ENCODE data around the gene ZNF23. TPM values are rescaled to one million over a fixed set of nuclear protein-coding genes. Genes with fewer than 3 reads are reported as not detected.

Gene ZNF23
- total RNA-seq, 4 donors from 2014 or later, result 2.4 to 12.8 (median 7.5) TPM

DNA sequence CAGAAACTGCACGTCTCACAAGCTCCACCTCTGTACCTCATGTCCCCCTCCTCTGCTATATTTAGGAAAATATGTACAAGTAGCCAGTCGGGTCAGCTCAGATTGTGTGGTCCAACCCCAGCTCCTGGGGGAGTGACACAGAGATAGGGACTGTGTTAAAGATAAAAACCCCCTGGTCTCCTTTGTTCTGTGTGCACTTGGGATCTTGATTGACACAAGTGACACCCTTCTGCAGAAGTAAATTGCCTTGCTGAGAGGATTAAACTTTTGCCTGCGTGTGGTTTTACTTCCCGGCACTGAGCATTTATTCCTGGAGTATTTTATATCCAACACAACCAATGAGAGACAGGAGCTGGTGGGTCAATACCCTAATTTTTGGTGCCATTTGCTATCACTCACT, 57.7 kb downstream of the ZNF23 start:
- DNase-seq, result no peak

DNA sequence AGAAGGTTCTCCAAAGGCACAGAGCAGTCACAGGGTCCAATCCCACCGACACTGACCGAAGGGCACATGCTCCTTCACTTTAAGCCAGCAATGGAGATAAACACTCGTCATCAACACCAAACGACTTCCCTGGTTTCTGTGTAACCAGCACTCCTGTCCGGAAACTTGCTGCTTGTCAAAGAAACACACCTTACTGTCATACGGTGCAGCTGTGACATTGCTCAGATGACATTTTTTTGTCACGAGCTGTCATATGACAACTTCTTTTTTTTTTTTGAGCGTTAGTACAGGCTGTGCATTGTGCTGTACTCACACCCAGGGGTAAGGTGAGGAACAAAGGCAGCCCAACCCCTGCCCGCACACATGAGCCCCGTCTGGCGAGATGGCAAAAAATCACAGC, 59.4 kb downstream of the ZNF23 start:
- Histone ChIP-seq H3K4me1 (no peaks in the 10 kb centered on the region), H3K9me3 (no peaks in the 10 kb centered on the region), H3K36me3 (no peaks in the 10 kb centered on the region), H3K27me3 (no peaks in the 10 kb centered on the region), H3K27ac (no peak overlapping the region), H3K4me3 (no peak overlapping the region)
- DNase-seq, result no peak
- intact Hi-C loops (cut with DNase I; ENCODE audit: low total_unique reads), result no loop called here
- TF ChIP-seq, protein P1, sequence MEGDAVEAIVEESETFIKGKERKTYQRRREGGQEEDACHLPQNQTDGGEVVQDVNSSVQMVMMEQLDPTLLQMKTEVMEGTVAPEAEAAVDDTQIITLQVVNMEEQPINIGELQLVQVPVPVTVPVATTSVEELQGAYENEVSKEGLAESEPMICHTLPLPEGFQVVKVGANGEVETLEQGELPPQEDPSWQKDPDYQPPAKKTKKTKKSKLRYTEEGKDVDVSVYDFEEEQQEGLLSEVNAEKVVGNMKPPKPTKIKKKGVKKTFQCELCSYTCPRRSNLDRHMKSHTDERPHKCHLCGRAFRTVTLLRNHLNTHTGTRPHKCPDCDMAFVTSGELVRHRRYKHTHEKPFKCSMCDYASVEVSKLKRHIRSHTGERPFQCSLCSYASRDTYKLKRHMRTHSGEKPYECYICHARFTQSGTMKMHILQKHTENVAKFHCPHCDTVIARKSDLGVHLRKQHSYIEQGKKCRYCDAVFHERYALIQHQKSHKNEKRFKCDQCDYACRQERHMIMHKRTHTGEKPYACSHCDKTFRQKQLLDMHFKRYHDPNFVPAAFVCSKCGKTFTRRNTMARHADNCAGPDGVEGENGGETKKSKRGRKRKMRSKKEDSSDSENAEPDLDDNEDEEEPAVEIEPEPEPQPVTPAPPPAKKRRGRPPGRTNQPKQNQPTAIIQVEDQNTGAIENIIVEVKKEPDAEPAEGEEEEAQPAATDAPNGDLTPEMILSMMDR (IDR thresholded peaks at IDR 0.05), result no peak
- TF ChIP-seq POLR2A (IDR thresholded peaks at IDR 0.05), result no peak

More for the DNA sequence above, 57.7 kb downstream of the ZNF23 start:
- intact Hi-C loops (cut with DNase I; ENCODE audit: low total_unique reads), result no loop called here
- H3K9me3 ChIP-seq, result no peaks in the 10 kb centered on the region
- no peak overlapping the region for H3K4me3 ChIP-seq
- no peak for TF ChIP-seq POLR2A (IDR thresholded peaks at IDR 0.05)
- TF ChIP-seq, protein P1 (IDR thresholded peaks at IDR 0.05), result no peak
- no peaks in the 10 kb centered on the region for H3K4me1 ChIP-seq
- H3K27me3 ChIP-seq, result no peaks in the 10 kb centered on the region
- H3K27ac ChIP-seq, result no peak overlapping the region
- no peaks in the 10 kb centered on the region for H3K36me3 ChIP-seq

DNA sequence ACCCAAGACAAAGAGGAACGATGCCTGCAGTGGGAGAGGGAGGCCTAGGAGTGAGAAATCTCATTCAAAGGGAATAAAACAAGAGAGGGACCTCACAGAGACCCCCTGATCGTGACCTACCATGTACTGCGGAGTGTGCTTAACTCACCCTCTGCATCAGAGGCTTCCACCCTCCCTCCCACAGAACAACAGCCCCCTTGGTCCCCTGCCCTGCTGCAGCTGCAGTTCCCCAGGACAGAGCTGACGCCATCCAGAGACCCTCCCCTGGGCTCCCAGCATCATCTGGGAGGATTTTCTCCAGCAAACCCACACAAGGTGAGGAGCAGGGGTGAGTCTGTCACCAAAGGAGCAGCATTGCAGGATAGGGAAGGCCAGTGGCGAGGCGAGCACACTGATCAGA, 60.0 kb downstream of the ZNF23 start:
- no peak for TF ChIP-seq POLR2A (IDR thresholded peaks at IDR 0.05)
- TF ChIP-seq, protein P1 (IDR thresholded peaks at IDR 0.05), result no peak
- Histone ChIP-seq H3K27ac (no peak overlapping the region), H3K9me3 (no peaks in the 10 kb centered on the region), H3K36me3 (no peaks in the 10 kb centered on the region), H3K27me3 (no peaks in the 10 kb centered on the region), H3K4me3 (no peak overlapping the region), H3K4me1 (no peaks in the 10 kb centered on the region)
- intact Hi-C loops (cut with DNase I; ENCODE audit: low total_unique reads), result no loop called here
- DNase-seq, result no peak

DNA sequence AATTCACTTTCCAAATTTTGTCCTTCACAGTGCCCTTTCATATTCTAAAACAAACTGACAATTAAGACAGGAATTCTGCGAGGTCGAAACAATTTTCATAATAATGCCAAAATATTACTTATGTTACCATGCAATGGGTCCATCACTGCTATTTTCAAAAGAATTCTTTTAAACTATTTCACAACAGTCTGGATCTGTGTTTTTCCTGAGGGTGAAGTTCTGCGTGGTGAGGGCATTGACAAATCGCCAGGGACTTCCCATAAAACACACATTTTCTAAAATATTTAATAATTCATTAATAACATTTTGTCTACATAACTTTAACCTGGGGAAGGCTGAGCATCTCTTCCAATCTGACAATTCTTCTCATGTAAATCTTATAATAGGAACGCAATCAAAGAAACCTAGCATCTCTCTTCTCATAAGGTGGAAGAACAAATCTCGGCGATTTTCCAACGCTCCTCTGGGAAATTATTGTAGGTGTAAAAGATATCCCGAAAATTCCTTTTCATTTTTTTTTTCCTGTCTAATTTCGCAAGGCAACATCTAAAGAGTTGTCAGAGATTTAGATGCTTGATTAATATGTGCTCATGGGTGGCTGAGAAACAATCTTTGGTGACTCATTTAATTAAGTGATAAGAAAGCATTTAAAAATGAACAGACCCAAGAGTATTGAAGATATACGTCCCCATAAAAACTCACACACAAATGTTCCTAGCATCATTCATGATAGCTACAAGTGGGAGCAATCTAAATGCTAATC, 62.1 kb downstream of the ZNF23 start:
- intact Hi-C loops (cut with DNase I; ENCODE audit: low total_unique reads), result no loop called here
- no peak for DNase-seq
- Histone ChIP-seq H3K27ac (no peak overlapping the region), H3K27me3 (no peaks in the 10 kb centered on the region), H3K4me1 (no peaks in the 10 kb centered on the region), H3K36me3 (no peaks in the 10 kb centered on the region), H3K9me3 (no peaks in the 10 kb centered on the region), H3K4me3 (no peak overlapping the region)
- TF ChIP-seq, protein P1 (IDR thresholded peaks at IDR 0.05), result no peak
- no peak for TF ChIP-seq POLR2A (IDR thresholded peaks at IDR 0.05)

Other genes starting within 250 kb of the ZNF23 start
- 10 to 100 TPM in 1 of 4 donors, 1 to 10 TPM in 2, under 1 TPM in 1; under 0.01 to 23.6 (median 8.8) TPM for gene HYDIN, start 231.5 kb downstream of the ZNF23 start, total RNA-seq
- 10 to 100 TPM; 12.0 to 79.6 (median 14.0) TPM for gene CMTR2, start 172.8 kb downstream of the ZNF23 start, total RNA-seq
- 1 to 10 TPM in 1 of 4 donors, not detected in 3; 2.5 TPM for gene CALB2, start 103.5 kb downstream of the ZNF23 start, total RNA-seq
- not detected for gene TLE7, start 20.2 kb downstream of the ZNF23 start, total RNA-seq
- 10 to 100 TPM in 1 of 4 donors, 1 to 10 TPM in 2, under 1 TPM in 1; 0.59 to 21.5 (median 8.3) TPM for gene ZNF19, start 27.1 kb upstream of the ZNF23 start, total RNA-seq
- 1 to 10 TPM in 1 of 4 donors, not detected in 3; 6.4 TPM for gene CHST4, start 64.2 kb upstream of the ZNF23 start, total RNA-seq
- gene TAT, start 114.8 kb upstream of the ZNF23 start, total RNA-seq, result under 1 TPM in 2 of 4 donors, not detected in 2; 0.07 to 0.24 TPM
- gene MARVELD3, start 163.9 kb upstream of the ZNF23 start, total RNA-seq, result 1 to 10 TPM in 2 of 4 donors, under 1 TPM in 1, not detected in 1; 0.21 to 5.7 (median 1.8) TPM